ENCODE data around the gene SLX9.

- TF ChIP-seq POLR2AphosphoS5 (IDR thresholded peaks at IDR 0.05; ENCODE audit: insufficient read depth in 1 of 2, low read depth in 1 of 2) = no peak
- TF ChIP-seq, protein P1, sequence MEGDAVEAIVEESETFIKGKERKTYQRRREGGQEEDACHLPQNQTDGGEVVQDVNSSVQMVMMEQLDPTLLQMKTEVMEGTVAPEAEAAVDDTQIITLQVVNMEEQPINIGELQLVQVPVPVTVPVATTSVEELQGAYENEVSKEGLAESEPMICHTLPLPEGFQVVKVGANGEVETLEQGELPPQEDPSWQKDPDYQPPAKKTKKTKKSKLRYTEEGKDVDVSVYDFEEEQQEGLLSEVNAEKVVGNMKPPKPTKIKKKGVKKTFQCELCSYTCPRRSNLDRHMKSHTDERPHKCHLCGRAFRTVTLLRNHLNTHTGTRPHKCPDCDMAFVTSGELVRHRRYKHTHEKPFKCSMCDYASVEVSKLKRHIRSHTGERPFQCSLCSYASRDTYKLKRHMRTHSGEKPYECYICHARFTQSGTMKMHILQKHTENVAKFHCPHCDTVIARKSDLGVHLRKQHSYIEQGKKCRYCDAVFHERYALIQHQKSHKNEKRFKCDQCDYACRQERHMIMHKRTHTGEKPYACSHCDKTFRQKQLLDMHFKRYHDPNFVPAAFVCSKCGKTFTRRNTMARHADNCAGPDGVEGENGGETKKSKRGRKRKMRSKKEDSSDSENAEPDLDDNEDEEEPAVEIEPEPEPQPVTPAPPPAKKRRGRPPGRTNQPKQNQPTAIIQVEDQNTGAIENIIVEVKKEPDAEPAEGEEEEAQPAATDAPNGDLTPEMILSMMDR (IDR thresholded peaks at IDR 0.05) = no peak
- TF ChIP-seq POLR2A (IDR thresholded peaks at IDR 0.05) = no peak
Measured at GRCh38 chr21:44986471-44987291, 46.9 kb downstream of the SLX9 start.
